Gastrocnemius medialis (tissue), 4 donors: ENCODE data around the gene PMEPA1.

Source experiments
- CTCF ChIP-seq, 5 experiments: fragments of 450-650 bp in 3 of 5; fragments of 200-600 bp in 2 of 5; sonication (generic) in 2 of 5; IDR thresholded peaks in 4 of 5; conservative IDR thresholded peaks in 1 of 5; 1 replicate in 4 of 5; 2 replicates in 1 of 5; pipeline ENCODE4 v1.5.1; 2016 to 2019; ENCODE audit warnings: antibody characterized with exemption in 5 of 5, mild to moderate bottlenecking in 3 of 5, moderate library complexity in 3 of 5
- POLR2A ChIP-seq, 2 donors: fragments of 450-650 bp; IDR thresholded peaks; one replicate each; pipeline ENCODE4 v1.6.1; 2017; ENCODE audit warnings: antibody characterized with exemption in 2 of 2, mild to moderate bottlenecking in 2 of 2, moderate library complexity in 2 of 2

- no peak for TF ChIP-seq CTCF (IDR thresholded peaks at IDR 0.05 in 4 of 5, conservative IDR thresholded peaks at IDR 0.05 in 1 of 5)
- TF ChIP-seq POLR2A (IDR thresholded peaks at IDR 0.05): no peak
These were observed 53.5 kb downstream of the PMEPA1 start for GRCh38 chr20:57656252-57656820.
